H1 (cell line): Measurements from ENCODE around the gene PRKCH. TPM values are rescaled to one million over a fixed set of nuclear protein-coding genes. Genes with fewer than 3 reads are reported as not detected.

Experiments
- CTCF ChIA-PET: fragments of 300-600 bp; sonication (Branson Sonifier 250); formaldehyde crosslinking; loops from one replicate; lab custom pipeline; 2021; ENCODE audit not compliant: partially characterized antibody; lab: Charles Lee
- POLR2A ChIA-PET: fragments of 300-600 bp; sonication (Branson Sonifier 250); formaldehyde crosslinking; loops from one replicate; lab custom pipeline; 2021; ENCODE audit warnings: inconsistent platforms; ENCODE audit not compliant: partially characterized antibody; lab: Charles Lee
- DNase-seq, 2 experiments: peaks; one replicate each; pipeline versions ENCODE4 v3.0.0 to v3.0.0-alpha.2; 2010 to 2022; ENCODE audit warnings: low spot score in 2 of 2, low read depth in 1 of 2, mixed read lengths in 1 of 2
- FAIRE-seq: peaks from 2 replicates; lab custom pipeline; 2011; peaks lifted over from hg19 to GRCh38; lab: Jason Lieb, UNC
- H2AFZ ChIP-seq: 2 replicates; pipeline ENCODE4 v1.8.1; 2012; ENCODE audit warnings: low read length, inconsistent platforms
- H2AK5ac ChIP-seq: 2 replicates; pipeline ENCODE4 v1.6.1; 2013; ENCODE audit warnings: low read depth, low read length
- H2BK120ac ChIP-seq: replicated peaks from 2 replicates; pipeline ENCODE3; 2013; ENCODE audit warnings: low read depth, low read length, inconsistent platforms
- H2BK12ac ChIP-seq: 2 replicates; pipeline ENCODE4 v1.6.1; 2013; ENCODE audit warnings: low read depth, low read length
- H2BK15ac ChIP-seq: 2 replicates; pipeline ENCODE4 v1.6.1; 2013; ENCODE audit warnings: low read length
- H2BK20ac ChIP-seq: 2 replicates; pipeline ENCODE4 v1.6.1; 2013; ENCODE audit warnings: low read length
- H2BK5ac ChIP-seq: 2 replicates; pipeline ENCODE4 v1.6.1; 2013; ENCODE audit warnings: low read depth, low read length
- H3K14ac ChIP-seq: 2 replicates; pipeline ENCODE4 v1.6.1; 2013; ENCODE audit warnings: inconsistent platforms; ENCODE audit not compliant: insufficient read length
- H3K18ac ChIP-seq: 2 replicates; pipeline ENCODE4 v1.6.1; 2013; ENCODE audit warnings: low read length; ENCODE audit errors: extremely low read depth
- H3K23ac ChIP-seq: 2 replicates; pipeline ENCODE4 v1.6.1; 2013; ENCODE audit warnings: inconsistent platforms; ENCODE audit not compliant: insufficient read length
- H3K23me2 ChIP-seq: 2 replicates; pipeline ENCODE4 v1.6.1; 2013; ENCODE audit warnings: low read depth, low read length
- H3K27ac ChIP-seq: 2 replicates; pipeline ENCODE4 v1.6.1; 2011; ENCODE audit warnings: low read depth, low read length, inconsistent platforms
- H3K27me3 ChIP-seq, 4 experiments: replicated peaks in 1 of 4; 1 replicate in 1 of 4; 2 replicates in 3 of 4; pipeline versions ENCODE4 v1.6.1 to v1.8.1; 2011 to 2013; ENCODE audit warnings: low read length in 3 of 4, mild to moderate bottlenecking in 3 of 4, inconsistent platforms in 2 of 4, mixed read lengths in 2 of 4, moderate library complexity in 1 of 4; ENCODE audit not compliant: control insufficient read depth in 3 of 4, insufficient read depth in 3 of 4; ENCODE audit errors: extremely low read depth in 1 of 4
- H3K36me3 ChIP-seq, 4 experiments: 2 replicates each; pipeline versions ENCODE4 v1.6.1 to v1.8.1; 2011 to 2013; ENCODE audit warnings: mild to moderate bottlenecking in 4 of 4, low read length in 3 of 4, moderate library complexity in 2 of 4, control low read depth in 1 of 4, inconsistent platforms in 1 of 4; ENCODE audit not compliant: insufficient read depth in 4 of 4, control insufficient read depth in 2 of 4
- H3K4ac ChIP-seq: replicated peaks from 2 replicates; pipeline ENCODE3; 2013; ENCODE audit warnings: low read length, low read depth, mixed read lengths, inconsistent platforms; ENCODE audit not compliant: insufficient read length
- H3K4me1 ChIP-seq, 4 experiments: replicated peaks in 1 of 4; 1 replicate in 1 of 4; 2 replicates in 3 of 4; pipeline versions ENCODE4 v1.6.1 to v1.8.1; 2011 to 2013; ENCODE audit warnings: low read length in 3 of 4, inconsistent platforms in 2 of 4, mixed read lengths in 1 of 4; ENCODE audit not compliant: insufficient read depth in 4 of 4, control insufficient read depth in 3 of 4
- H3K4me2 ChIP-seq, 2 experiments: 2 replicates each; pipeline versions ENCODE4 v1.6.1 to v1.8.1; 2011 to 2013; ENCODE audit warnings: low read depth in 2 of 2, low read length in 2 of 2, control low read depth in 1 of 2, inconsistent platforms in 1 of 2, mild to moderate bottlenecking in 1 of 2; ENCODE audit not compliant: insufficient read depth in 1 of 2
- H3K4me3 ChIP-seq, 4 experiments: fragments of 200-600, 300-600 bp in 1 of 4; sonication (generic), shearing (Covaris generic), sonication (Bioruptor Twin) in 1 of 4; 2 replicates each; pipeline versions ENCODE4 v1.5.1 to v1.8.1; 2011 to 2016; ENCODE audit warnings: low read length in 4 of 4, low read depth in 3 of 4, control low read depth in 2 of 4, inconsistent platforms in 2 of 4, mild to moderate bottlenecking in 2 of 4, mixed read lengths in 1 of 4, moderate library complexity in 1 of 4; ENCODE audit not compliant: insufficient read depth in 2 of 4; ENCODE audit errors: extremely low read depth in 1 of 4
- H3K56ac ChIP-seq: replicated peaks from 2 replicates; pipeline ENCODE3; 2013; ENCODE audit warnings: low read depth, mild to moderate bottlenecking, mixed read lengths, low read length, inconsistent platforms; ENCODE audit not compliant: insufficient read length
- H3K79me1 ChIP-seq: 2 replicates; pipeline ENCODE4 v1.6.1; 2013; ENCODE audit warnings: low read depth, low read length, control low read depth
- H3K79me2 ChIP-seq, 2 experiments: 2 replicates each; pipeline versions ENCODE4 v1.6.1 to v1.8.1; 2012 to 2013; ENCODE audit warnings: low read length in 2 of 2, mild to moderate bottlenecking in 2 of 2, inconsistent platforms in 1 of 2; ENCODE audit not compliant: insufficient read depth in 2 of 2, control insufficient read depth in 1 of 2
- H3K9ac ChIP-seq, 4 experiments: replicated peaks in 1 of 4; 1 replicate in 1 of 4; 2 replicates in 3 of 4; pipeline versions ENCODE4 v1.6.1 to v1.8.1; 2011 to 2013; ENCODE audit warnings: low read depth in 3 of 4, low read length in 3 of 4, control low read depth in 2 of 4, mild to moderate bottlenecking in 2 of 4, moderate library complexity in 2 of 4, inconsistent platforms in 1 of 4; ENCODE audit errors: extremely low read depth in 1 of 4
- H3K9me3 ChIP-seq, 2 experiments: 2 replicates each; pipeline versions ENCODE4 v1.6.1 to v1.8.1; 2012 to 2013; ENCODE audit warnings: mild to moderate bottlenecking in 2 of 2, moderate library complexity in 2 of 2, control low read depth in 1 of 2, inconsistent platforms in 1 of 2, low read depth in 1 of 2, low read length in 1 of 2, mixed read lengths in 1 of 2; ENCODE audit not compliant: insufficient read depth in 2 of 2
- H4K20me1 ChIP-seq, 2 experiments: replicated peaks in 1 of 2; 2 replicates each; pipeline versions ENCODE3 to v1.8.1; 2011 to 2013; ENCODE audit warnings: inconsistent platforms in 2 of 2, low read length in 2 of 2, mild to moderate bottlenecking in 1 of 2; ENCODE audit not compliant: insufficient read depth in 2 of 2, control insufficient read depth in 1 of 2
- H4K5ac ChIP-seq: 2 replicates; pipeline ENCODE4 v1.6.1; 2013; ENCODE audit warnings: low read length, low read depth, mixed read lengths, inconsistent platforms; ENCODE audit not compliant: insufficient read length
- H4K8ac ChIP-seq: 2 replicates; pipeline ENCODE4 v1.8.0; 2013; ENCODE audit warnings: mild to moderate bottlenecking, moderate library complexity, low read length, inconsistent platforms; ENCODE audit not compliant: insufficient read depth; ENCODE audit errors: extremely low read depth
- H4K91ac ChIP-seq: replicated peaks from 2 replicates; pipeline ENCODE3; 2013; ENCODE audit warnings: low read length, mixed read lengths, inconsistent platforms; ENCODE audit not compliant: insufficient read length
- CTBP2 ChIP-seq: IDR thresholded peaks from 2 replicates; pipeline ENCODE4 v1.7.0; 2011; ENCODE audit warnings: borderline replicate concordance, mild to moderate bottlenecking, moderate library complexity, mixed read lengths, low read length; ENCODE audit not compliant: insufficient read depth, insufficient read length
- EP300 ChIP-seq, 2 experiments: IDR thresholded peaks; 1 replicate in 1 of 2; 2 replicates in 1 of 2; pipeline ENCODE4 v1.6.1; 2011 to 2012; ENCODE audit warnings: low read depth in 2 of 2, low read length in 2 of 2, mild to moderate bottlenecking in 2 of 2, borderline replicate concordance in 1 of 2, inconsistent platforms in 1 of 2, moderate library complexity in 1 of 2
- KDM5A ChIP-seq: fragments of 200-600 bp; IDR thresholded peaks from 2 replicates; pipeline ENCODE4 v1.7.1; 2012; ENCODE audit warnings: mild to moderate bottlenecking, low read length, inconsistent platforms, mixed read lengths
- NANOG ChIP-seq: IDR thresholded peaks from 2 replicates; pipeline ENCODE4 v1.6.1; 2011; ENCODE audit warnings: low read length, low read depth, mild to moderate bottlenecking, inconsistent platforms; ENCODE audit not compliant: insufficient read depth, poor library complexity, severe bottlenecking
- RFX5 ChIP-seq: IDR thresholded peaks from 2 replicates; pipeline ENCODE4 v1.6.1; 2011; ENCODE audit warnings: low read depth, low read length, improper control_type of control experiment, borderline replicate concordance
- SIN3A ChIP-seq, 2 experiments: IDR thresholded peaks in 1 of 2; conservative IDR thresholded peaks in 1 of 2; 2 replicates each; pipeline ENCODE4 v1.6.1; 2011 to 2012; ENCODE audit warnings: low read length in 2 of 2, improper control_type of control experiment in 1 of 2, low read depth in 1 of 2, mild to moderate bottlenecking in 1 of 2
- SUZ12 ChIP-seq: fragments of 200-600 bp; sonication (generic); IDR thresholded peaks from 2 replicates; pipeline ENCODE4 v1.6.1; 2012; ENCODE audit warnings: mild to moderate bottlenecking, inconsistent platforms, low read length, moderate library complexity, mixed read lengths
- TEAD4 ChIP-seq: IDR thresholded peaks from 2 replicates; pipeline ENCODE4 v1.6.1; 2012; ENCODE audit warnings: low read depth, low read length, inconsistent platforms, mixed read lengths
- USF2 ChIP-seq: IDR thresholded peaks from 2 replicates; pipeline ENCODE4 v1.6.1; 2011; ENCODE audit warnings: low read length, improper control_type of control experiment
- WGBS, 2 experiments: shearing (Covaris generic) in 1 of 2; methylation state at CpG; one replicate each; pipeline versions ENCODE4 v1.1.6 to v1.1.7; 2013 to 2015; ENCODE audit warnings: low lambda C conversion rate in 2 of 2, mixed read lengths in 2 of 2, inconsistent platforms in 1 of 2, low coverage in 1 of 2, missing lambda C conversion rate in 1 of 2; ENCODE audit not compliant: insufficient replicate concordance in 2 of 2, insufficient coverage in 1 of 2, insufficient read length in 1 of 2; ENCODE audit errors: extremely low coverage in 1 of 2, missing lambda C conversion rate in 1 of 2; 5-methylcytosine and 5-hydroxymethylcytosine counted together
- polyA plus RNA-seq, 7 experiments: library from polyadenylated mRNA; depleted of rRNA in 3 of 7; stranded (reverse) in 5 of 7; unstranded in 2 of 7; fragments of >200 nt in 5 of 7; fragments of 200-250 nt in 2 of 7; gene quantifications; 1 replicate in 5 of 7; 2 replicates in 1 of 7; 4 replicates in 1 of 7; pipeline versions ENCODE4 v1.2.1 to v1.2.3, GENCODE V29; 2011 to 2013; ENCODE audit warnings: missing spikeins in 2 of 7, mixed read lengths in 2 of 7
- total RNA-seq: library from RNA; stranded (reverse); fragmentation: NEBNext Ultra II Directional; extraction: Animal tissue kit (Norgen Biotek cat#: 25700); gene quantifications from 2 replicates; pipeline ENCODE4 v1.2.1, GENCODE V29; 2021

PRKCH gene
- total and polyA plus RNA-seq, 2 of the 8 experiments (the other 6 are each of a cell fraction or from before 2014, with no cell fraction given) = 6.4 to 7.0 TPM

- H2AK5ac ChIP-seq = no peak overlapping the region
- H3K56ac ChIP-seq = no peak overlapping the region
- no peak overlapping the region for H3K27ac ChIP-seq
- no peaks in the 10 kb centered on the region for H3K79me2 ChIP-seq
- H2BK120ac ChIP-seq = no peak overlapping the region
- no peak overlapping the region for H3K23ac ChIP-seq
- no peaks in the 10 kb centered on the region for H3K23me2 ChIP-seq
- H4K8ac ChIP-seq = no peak overlapping the region
- H3K79me1 ChIP-seq = 0 out of 2 replicates have a peak, but pooled peaks cover 2% of the 10 kb centered on the region
- H3K4me1 ChIP-seq = peaks cover 0 to 11% (median 4%) of the 10 kb centered on the region in 4 experiments; a peak in 4 of 7 replicates
- H3K27me3 ChIP-seq = no peaks in the 10 kb centered on the region
- H4K5ac ChIP-seq = no peak overlapping the region
- H2BK15ac ChIP-seq = no peak overlapping the region
- no peak overlapping the region for H3K18ac ChIP-seq
- H2BK5ac ChIP-seq = no peak overlapping the region
- DNase-seq = peak in 1 of 2 experiments; percentile 42
- H3K36me3 ChIP-seq = no peaks in the 10 kb centered on the region
- H3K4ac ChIP-seq = no peak overlapping the region
- no peak overlapping the region for H2AFZ ChIP-seq
- ChIA-PET CTCF (interaction anchor here (0.6 to 3.5 kb wide), 28 partner anchors 9 to 453 kb away, joined by 3 to 40 read pairs (median 4); no protein-coding TSS in a partner anchor), POLR2A (interaction anchor here (0.6 to 0.8 kb wide), 2 partner anchors 10 to 80 kb away, joined by 3 read pairs; no protein-coding TSS in a partner anchor)
- H2BK20ac ChIP-seq = no peak overlapping the region
- H4K91ac ChIP-seq = no peak overlapping the region
- no peak overlapping the region for H3K4me2 ChIP-seq
- H4K20me1 ChIP-seq = no peaks in the 10 kb centered on the region
- no peak for FAIRE-seq
- H3K9ac ChIP-seq = no peak overlapping the region
- H3K9me3 ChIP-seq = no peaks in the 10 kb centered on the region
- 87% methylated on average over 15 of the region's 15 CpGs; no CpG with 5 or more reads in 1 of the 2 experiments for WGBS, 2 experiments
- H2BK12ac ChIP-seq = no peak overlapping the region
- H3K14ac ChIP-seq = no peak overlapping the region
- H3K4me3 ChIP-seq = no peak overlapping the region
- no peak for TF ChIP-seq SIN3A (conservative IDR thresholded peaks at IDR 0.05 in 1 of 2, IDR thresholded peaks at IDR 0.05 in 1 of 2; ENCODE audit: low read depth in 1 of 2, low read length in 2 of 2)
- TF ChIP-seq USF2 = no peak
- TF ChIP-seq EP300 (IDR thresholded peaks at IDR 0.05; ENCODE audit: borderline replicate concordance in 1 of 2, low read depth in 2 of 2, low read length in 2 of 2) = no peak
- no peak for TF ChIP-seq RFX5
- TF ChIP-seq SUZ12 = no peak
- TF ChIP-seq NANOG = no peak
- TF ChIP-seq KDM5A = no peak
- TF ChIP-seq TEAD4 = no peak
- TF ChIP-seq CTBP2 = no peak
These were observed 139.6 kb downstream of the PRKCH start for GRCh38 chr14:61460718-61461611.
